ENCODE measurements around the gene FRAS1. TPM values are rescaled to one million over a fixed set of nuclear protein-coding genes. Genes with fewer than 3 reads are reported as not detected.

FRAS1 gene
- total RNA-seq, 1 donor from 2014 or later: 20.2 TPM

- DNase-seq: no peak
- intact Hi-C loops (cut with DNase I): no loop called here
- Histone ChIP-seq H3K4me1 (peaks cover 9% of the 10 kb centered on the region), H3K27me3 (no peaks in the 10 kb centered on the region), H3K9me3 (no peaks in the 10 kb centered on the region), H3K27ac (no peak overlapping the region), H3K4me3 (no peak overlapping the region), H3K36me3 (no peaks in the 10 kb centered on the region)
- TF ChIP-seq, protein P1, sequence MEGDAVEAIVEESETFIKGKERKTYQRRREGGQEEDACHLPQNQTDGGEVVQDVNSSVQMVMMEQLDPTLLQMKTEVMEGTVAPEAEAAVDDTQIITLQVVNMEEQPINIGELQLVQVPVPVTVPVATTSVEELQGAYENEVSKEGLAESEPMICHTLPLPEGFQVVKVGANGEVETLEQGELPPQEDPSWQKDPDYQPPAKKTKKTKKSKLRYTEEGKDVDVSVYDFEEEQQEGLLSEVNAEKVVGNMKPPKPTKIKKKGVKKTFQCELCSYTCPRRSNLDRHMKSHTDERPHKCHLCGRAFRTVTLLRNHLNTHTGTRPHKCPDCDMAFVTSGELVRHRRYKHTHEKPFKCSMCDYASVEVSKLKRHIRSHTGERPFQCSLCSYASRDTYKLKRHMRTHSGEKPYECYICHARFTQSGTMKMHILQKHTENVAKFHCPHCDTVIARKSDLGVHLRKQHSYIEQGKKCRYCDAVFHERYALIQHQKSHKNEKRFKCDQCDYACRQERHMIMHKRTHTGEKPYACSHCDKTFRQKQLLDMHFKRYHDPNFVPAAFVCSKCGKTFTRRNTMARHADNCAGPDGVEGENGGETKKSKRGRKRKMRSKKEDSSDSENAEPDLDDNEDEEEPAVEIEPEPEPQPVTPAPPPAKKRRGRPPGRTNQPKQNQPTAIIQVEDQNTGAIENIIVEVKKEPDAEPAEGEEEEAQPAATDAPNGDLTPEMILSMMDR (IDR thresholded peaks at IDR 0.05): no peak
- no peak for ATAC-seq
These were observed 280.3 kb downstream of the FRAS1 start for GRCh38 chr4:78337244-78338020.

- no peaks in the 10 kb centered on the region for H3K9me3 ChIP-seq
- H3K4me3 ChIP-seq: no peak overlapping the region
- no peaks in the 10 kb centered on the region for H3K27me3 ChIP-seq
- TF ChIP-seq, protein P1 (IDR thresholded peaks at IDR 0.05): no peak
- H3K4me1 ChIP-seq: peaks cover 3% of the 10 kb centered on the region
- DNase-seq (no peak), ATAC-seq (no peak)
- intact Hi-C loops (cut with DNase I): no loop called here
- H3K36me3 ChIP-seq: no peaks in the 10 kb centered on the region
- no peak overlapping the region for H3K27ac ChIP-seq
These were observed 285.0 kb downstream of the FRAS1 start for GRCh38 chr4:78342125-78342524.

DNA sequence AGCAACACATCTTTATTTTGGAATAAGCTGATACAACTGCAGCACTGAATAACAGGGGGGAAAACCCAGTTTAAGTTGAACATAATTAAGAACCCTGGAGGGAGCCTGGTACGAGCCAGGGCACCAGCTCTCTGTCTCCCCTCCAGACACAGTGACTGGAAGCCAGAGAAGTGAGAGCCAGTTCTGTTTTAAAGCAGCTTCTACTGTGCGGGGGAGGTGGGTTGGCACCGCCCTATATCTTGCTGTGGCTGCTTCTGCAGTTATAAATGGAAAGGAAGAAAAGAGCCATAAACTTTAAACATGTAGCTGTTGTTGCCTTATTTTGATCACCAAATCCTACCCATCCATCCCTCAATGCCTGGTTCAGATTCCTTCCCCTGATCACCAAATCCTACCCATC lies 286.6 kb downstream of the FRAS1 start:
- Histone ChIP-seq H3K4me1 (no peaks in the 10 kb centered on the region), H3K27ac (no peak overlapping the region), H3K4me3 (no peak overlapping the region), H3K36me3 (no peaks in the 10 kb centered on the region), H3K9me3 (no peaks in the 10 kb centered on the region), H3K27me3 (no peaks in the 10 kb centered on the region)
- intact Hi-C loops (cut with DNase I): no loop called here
- no peak for DNase-seq
- no peak for ATAC-seq
- TF ChIP-seq, protein P1 (IDR thresholded peaks at IDR 0.05): no peak

DNA sequence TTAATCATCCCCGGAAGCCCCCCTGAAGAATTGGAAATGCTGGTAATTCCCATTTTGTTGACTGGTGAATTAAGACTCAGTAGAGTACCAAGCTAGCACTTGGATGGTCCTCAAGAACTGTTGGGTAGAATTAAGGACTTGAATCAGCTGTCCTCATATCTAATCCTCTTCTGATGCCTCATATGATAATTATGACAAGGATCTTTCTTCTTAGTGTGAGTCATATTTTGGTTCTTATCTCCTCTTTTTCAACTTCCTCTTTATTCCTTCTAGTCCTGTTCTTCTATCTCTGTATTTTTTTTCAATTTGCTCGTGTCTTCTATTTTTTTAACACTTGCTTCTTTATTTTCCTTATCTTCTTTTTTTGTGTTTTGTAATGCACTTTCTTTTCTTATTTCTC lies 288.1 kb downstream of the FRAS1 start:
- no peak overlapping the region for H3K27ac ChIP-seq
- H3K9me3 ChIP-seq: no peaks in the 10 kb centered on the region
- ATAC-seq: no peak
- intact Hi-C loops (cut with DNase I): no loop called here
- H3K27me3 ChIP-seq: no peaks in the 10 kb centered on the region
- TF ChIP-seq, protein P1 (IDR thresholded peaks at IDR 0.05): no peak
- no peaks in the 10 kb centered on the region for H3K36me3 ChIP-seq
- no peaks in the 10 kb centered on the region for H3K4me1 ChIP-seq
- no peak overlapping the region for H3K4me3 ChIP-seq
- DNase-seq: no peak

- H3K4me3 ChIP-seq: no peak overlapping the region
- H3K4me1 ChIP-seq: no peaks in the 10 kb centered on the region
- intact Hi-C loops (cut with DNase I): no loop called here
- ATAC-seq: no peak
- DNase-seq: no peak
- H3K9me3 ChIP-seq: no peaks in the 10 kb centered on the region
- TF ChIP-seq, protein P1 (IDR thresholded peaks at IDR 0.05): no peak
- H3K27ac ChIP-seq: no peak overlapping the region
- H3K27me3 ChIP-seq: no peaks in the 10 kb centered on the region
- no peaks in the 10 kb centered on the region for H3K36me3 ChIP-seq
These were observed 289.1 kb downstream of the FRAS1 start for GRCh38 chr4:78346222-78346621.

All from upper lobe of right lung (tissue), 1 donor.